GM12878 (cell line): Measurements from ENCODE around the gene MAPT. TPM values are rescaled to one million over a fixed set of nuclear protein-coding genes. Genes with fewer than 3 reads are reported as not detected.

Experiments used
- ATAC-seq: fragments of 200-7000 bp; cut with Tn5 transposase; 3 replicates; pipeline ENCODE4 v1.9.1; 2020; ENCODE audit warnings: mild to moderate bottlenecking, moderate library complexity
- BruUV-seq: library from RNA; stranded (reverse); fragments of 400-500 nt; replicated peaks from 2 replicates; lab custom pipeline; 2021; lab: Mats Ljungman, UMichigan
- CTCF ChIA-PET: fragments of 300-600 bp; sonication (Branson Sonifier 250); formaldehyde crosslinking; extraction: SDS; loops from one replicate; lab custom pipeline; 2021; ENCODE audit warnings: inconsistent platforms; lab: Yijun Ruan, JAX
- POLR2A ChIA-PET: fragments of 350-600 bp; formaldehyde crosslinking; extraction: SDS; loops from one replicate; lab custom pipeline; 2021; ENCODE audit warnings: inconsistent platforms; lab: Charles Lee
- RAD21 ChIA-PET: fragments of 300-600 bp; sonication (Branson Sonifier 250); formaldehyde crosslinking; loops from one replicate; lab custom pipeline; 2023; ENCODE audit warnings: antibody characterized with exemption; ENCODE audit not compliant: unreplicated experiment; lab: Charles Lee
- SMC1A ChIA-PET: fragments of 300-600 bp; sonication (Branson Sonifier 250); formaldehyde crosslinking; loops from one replicate; lab custom pipeline; 2023; ENCODE audit not compliant: unreplicated experiment, uncharacterized antibody; lab: Charles Lee
- DNase-seq: peaks from one replicate; pipeline ENCODE4 v3.0.0-alpha.2; 2011; ENCODE audit warnings: low read depth, low spot score
- FAIRE-seq: peaks from 3 replicates; lab custom pipeline; 2011; peaks lifted over from hg19 to GRCh38; lab: Jason Lieb, UNC
- H2AFZ ChIP-seq: 2 replicates; pipeline ENCODE4 v1.6.0; 2011; ENCODE audit warnings: low read depth, low read length, control low read depth; ENCODE audit not compliant: control insufficient read depth
- H3K27ac ChIP-seq: 2 replicates; pipeline ENCODE4 v1.5.1; 2011; ENCODE audit warnings: control low read depth; ENCODE audit not compliant: control insufficient read depth, insufficient read depth
- H3K27me3 ChIP-seq, 2 experiments: replicated peaks in 1 of 2; 2 replicates each; pipeline versions ENCODE4 v1.6.0 to v1.6.1; 2011; ENCODE audit warnings: low read length in 1 of 2; ENCODE audit not compliant: control insufficient read depth in 2 of 2, insufficient read depth in 2 of 2
- H3K36me3 ChIP-seq, 2 experiments: 2 replicates each; pipeline ENCODE4 v1.5.1; 2011; ENCODE audit warnings: low read length in 1 of 2; ENCODE audit not compliant: control insufficient read depth in 2 of 2, insufficient read depth in 2 of 2
- H3K4me1 ChIP-seq: 2 replicates; pipeline ENCODE4 v1.6.1; 2011; ENCODE audit warnings: mild to moderate bottlenecking, low read length, moderate library complexity, mixed read lengths; ENCODE audit not compliant: control insufficient read depth, insufficient read depth
- H3K4me2 ChIP-seq: 2 replicates; pipeline ENCODE4 v1.6.0; 2011; ENCODE audit warnings: control low read depth; ENCODE audit not compliant: control insufficient read depth, insufficient read depth
- H3K4me3 ChIP-seq: fragments of 200-600 bp; sonication (generic); 2 replicates; pipeline ENCODE4 v1.5.1; 2016
- H3K79me2 ChIP-seq: 2 replicates; pipeline ENCODE4 v1.6.0; 2011; ENCODE audit warnings: low read length; ENCODE audit not compliant: control insufficient read depth, insufficient read depth
- H3K9ac ChIP-seq: 2 replicates; pipeline ENCODE4 v1.8.0; 2011; ENCODE audit warnings: low read length, control low read depth, mixed read lengths; ENCODE audit not compliant: control insufficient read depth, insufficient read depth
- H3K9me3 ChIP-seq: replicated peaks from 3 replicates; pipeline ENCODE4 v1.5.1; 2011; ENCODE audit warnings: mild to moderate bottlenecking, low read length; ENCODE audit not compliant: control insufficient read depth, insufficient read depth
- H4K20me1 ChIP-seq: 2 replicates; pipeline ENCODE4 v1.6.0; 2011; ENCODE audit not compliant: control insufficient read depth, insufficient read depth
- FOXM1 ChIP-seq: IDR thresholded peaks from 2 replicates; pipeline ENCODE4 v1.6.1; 2012; ENCODE audit warnings: low read depth, mild to moderate bottlenecking, inconsistent platforms, low read length, moderate library complexity
- KAT2A ChIP-seq: conservative IDR thresholded peaks from 2 replicates; pipeline ENCODE4 v1.6.1; 2011; ENCODE audit warnings: low read depth, low read length; ENCODE audit not compliant: control insufficient read depth
- MTA3 ChIP-seq: IDR thresholded peaks from 2 replicates; pipeline ENCODE4 v1.6.1; 2012; ENCODE audit warnings: low read length, inconsistent platforms, borderline replicate concordance
- NR2F1 ChIP-seq: fragments of 450-650 bp; conservative IDR thresholded peaks from 2 replicates; pipeline ENCODE4 v1.6.1; 2017; ENCODE audit warnings: mild to moderate bottlenecking
- WGBS: methylation state at CpG from one replicate; pipeline ENCODE4 v1.1.6; 2016; ENCODE audit warnings: low lambda C conversion rate; ENCODE audit not compliant: insufficient replicate concordance, insufficient coverage; ENCODE audit errors: missing lambda C conversion rate; 5-methylcytosine and 5-hydroxymethylcytosine counted together
- in situ Hi-C: fragments of 300-500 bp; cut with MboI; formaldehyde crosslinking; loops from 9 replicates; pipeline ENCODE4 v1.14.3; 2018; ENCODE audit warnings: mixed read lengths
- intact Hi-C: fragments of 100-400 bp; cut with micrococcal nuclease; formaldehyde crosslinking; loops from one replicate; pipeline ENCODE4 v1.14.2; 2022; ENCODE audit not compliant: unreplicated experiment
- polyA plus RNA-seq, 11 experiments: library from polyadenylated mRNA; depleted of rRNA in 4 of 11; unstranded in 6 of 11; stranded (reverse) in 5 of 11; fragments of >200 nt; fragmentation: Nextera tagmentation in 4 of 11; fragmentation: Illumina TruSeq in 1 of 11; extraction: Ambion mirVana in 4 of 11; extraction: Trizol in 1 of 11; gene quantifications; 1 replicate in 1 of 11; 2 replicates in 10 of 11; pipeline versions ENCODE4 v1.2.1 to v1.2.3, GENCODE V29; 2011 to 2016; ENCODE audit warnings: inconsistent platforms in 2 of 11, missing spikeins in 2 of 11, low read depth in 1 of 11
- total RNA-seq, 4 experiments: library from RNA; depleted of rRNA in 3 of 4; stranded (reverse); fragments of >200 nt in 3 of 4; fragmentation: Illumina TruSeq in 1 of 4; extraction: Trizol in 1 of 4; gene quantifications; 2 replicates each; pipeline versions ENCODE4 v1.2.1 to v1.2.3, GENCODE V29; 2013 to 2021
- TF ChIP-seq, protein P1 (sequence below): fragments of 450-650 bp; IDR thresholded peaks from 2 replicates; pipeline ENCODE4 v1.6.1; 2017; ENCODE audit warnings: mild to moderate bottlenecking
- TF ChIP-seq, protein P2 (sequence below): fragments of 450-650 bp; IDR thresholded peaks from 2 replicates; pipeline ENCODE4 v1.6.1; 2017; ENCODE audit warnings: borderline replicate concordance

The MAPT gene
- total and polyA plus RNA-seq, 10 of the 15 experiments (the other 5 are each of a cell fraction or from before 2014, with no cell fraction given), result under 0.01 to 0.05 (median 0.03) TPM; not detected in 7

GRCh38 chr17:45939395-45939794 lies 45.0 kb downstream of the MAPT start:
- no peak for ATAC-seq
- intact Hi-C loops, result no loop called here
- in situ Hi-C loops, result no loop called here
- ChIA-PET SMC1A (no interaction called here), POLR2A (no interaction called here), RAD21 (no interaction called here), CTCF (interaction anchor here (1.6 kb wide), 1 partner anchor 10 kb away, joined by 5 read pairs; no protein-coding TSS in a partner anchor)
- Histone ChIP-seq H3K9me3 (no peaks in the 10 kb centered on the region), H3K36me3 (no peaks in the 10 kb centered on the region), H3K27ac (no peak overlapping the region), H3K4me3 (no peak overlapping the region), H3K4me2 (no peak overlapping the region), H3K4me1 (no peaks in the 10 kb centered on the region), H3K79me2 (no peaks in the 10 kb centered on the region), H4K20me1 (no peaks in the 10 kb centered on the region), H3K27me3 (peaks cover 0 to 2% of the 10 kb centered on the region in 2 experiments; a peak in 2 of 4 replicates), H2AFZ (no peak overlapping the region), H3K9ac (no peak overlapping the region)
- TF ChIP-seq FOXM1 (no peak), MTA3 (no peak), KAT2A (no peak), NR2F1 (no peak)
- TF ChIP-seq, protein P1, sequence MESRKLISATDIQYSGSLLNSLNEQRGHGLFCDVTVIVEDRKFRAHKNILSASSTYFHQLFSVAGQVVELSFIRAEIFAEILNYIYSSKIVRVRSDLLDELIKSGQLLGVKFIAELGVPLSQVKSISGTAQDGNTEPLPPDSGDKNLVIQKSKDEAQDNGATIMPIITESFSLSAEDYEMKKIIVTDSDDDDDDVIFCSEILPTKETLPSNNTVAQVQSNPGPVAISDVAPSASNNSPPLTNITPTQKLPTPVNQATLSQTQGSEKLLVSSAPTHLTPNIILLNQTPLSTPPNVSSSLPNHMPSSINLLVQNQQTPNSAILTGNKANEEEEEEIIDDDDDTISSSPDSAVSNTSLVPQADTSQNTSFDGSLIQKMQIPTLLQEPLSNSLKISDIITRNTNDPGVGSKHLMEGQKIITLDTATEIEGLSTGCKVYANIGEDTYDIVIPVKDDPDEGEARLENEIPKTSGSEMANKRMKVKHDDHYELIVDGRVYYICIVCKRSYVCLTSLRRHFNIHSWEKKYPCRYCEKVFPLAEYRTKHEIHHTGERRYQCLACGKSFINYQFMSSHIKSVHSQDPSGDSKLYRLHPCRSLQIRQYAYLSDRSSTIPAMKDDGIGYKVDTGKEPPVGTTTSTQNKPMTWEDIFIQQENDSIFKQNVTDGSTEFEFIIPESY, result no peak
- TF ChIP-seq, protein P2, sequence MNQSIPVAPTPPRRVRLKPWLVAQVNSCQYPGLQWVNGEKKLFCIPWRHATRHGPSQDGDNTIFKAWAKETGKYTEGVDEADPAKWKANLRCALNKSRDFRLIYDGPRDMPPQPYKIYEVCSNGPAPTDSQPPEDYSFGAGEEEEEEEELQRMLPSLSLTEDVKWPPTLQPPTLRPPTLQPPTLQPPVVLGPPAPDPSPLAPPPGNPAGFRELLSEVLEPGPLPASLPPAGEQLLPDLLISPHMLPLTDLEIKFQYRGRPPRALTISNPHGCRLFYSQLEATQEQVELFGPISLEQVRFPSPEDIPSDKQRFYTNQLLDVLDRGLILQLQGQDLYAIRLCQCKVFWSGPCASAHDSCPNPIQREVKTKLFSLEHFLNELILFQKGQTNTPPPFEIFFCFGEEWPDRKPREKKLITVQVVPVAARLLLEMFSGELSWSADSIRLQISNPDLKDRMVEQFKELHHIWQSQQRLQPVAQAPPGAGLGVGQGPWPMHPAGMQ, result no peak
- no TSS peak for BruUV-seq
- WGBS, result 50% methylated on average over 5 of the region's 5 CpGs
- DNase-seq, result no peak
- no peak for FAIRE-seq
